ENCODE results near the gene KIF3C. TPM values are rescaled to one million over a fixed set of nuclear protein-coding genes. Genes with fewer than 3 reads are reported as not detected.
"Not testable (repeated sequence)": the region's sequence is repeated elsewhere in the genome, so short reads cannot be mapped to it uniquely, and the experiment has no call there.

The KIF3C gene
- polyA plus RNA-seq, 3 donors = 14.7 to 21.9 (median 17.4) TPM

DNA sequence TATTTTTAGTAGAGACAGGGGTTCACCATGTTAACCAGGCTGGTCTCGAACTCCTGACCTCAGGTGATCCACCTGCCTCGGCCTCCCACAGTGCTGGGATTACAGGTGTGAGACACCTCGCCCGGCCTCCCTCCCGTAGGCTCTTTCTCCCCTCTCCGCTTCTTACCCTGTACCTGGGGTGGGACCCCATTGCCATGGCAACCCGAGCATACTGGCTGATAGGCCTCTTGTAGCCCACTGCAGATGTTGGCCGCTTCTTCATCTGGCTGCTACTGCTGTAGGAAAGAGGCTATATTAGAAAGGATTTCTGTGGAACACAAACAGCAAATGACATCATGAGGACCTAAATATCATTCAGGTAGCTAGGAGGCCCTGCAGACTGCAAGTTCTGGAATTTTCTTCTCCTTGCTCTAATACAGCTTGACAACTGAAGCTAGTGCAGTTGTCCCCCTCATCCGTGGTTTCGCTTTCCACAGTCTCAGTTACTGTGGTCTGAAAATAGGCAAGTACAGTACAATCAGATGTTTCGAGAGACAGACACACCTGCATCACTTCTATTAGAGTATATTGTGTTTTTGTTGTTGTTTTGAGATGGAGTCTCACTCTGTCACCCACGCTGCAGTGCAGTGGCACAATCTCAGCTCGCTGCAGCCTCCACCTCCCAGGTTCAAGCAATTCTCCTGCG is 52.4 kb downstream of the KIF3C start:
- DNase-seq (ENCODE audit: extremely low read depth in 1 of 11, low read depth in 9 of 11, low spot score in 4 of 11) = no peak

DNA sequence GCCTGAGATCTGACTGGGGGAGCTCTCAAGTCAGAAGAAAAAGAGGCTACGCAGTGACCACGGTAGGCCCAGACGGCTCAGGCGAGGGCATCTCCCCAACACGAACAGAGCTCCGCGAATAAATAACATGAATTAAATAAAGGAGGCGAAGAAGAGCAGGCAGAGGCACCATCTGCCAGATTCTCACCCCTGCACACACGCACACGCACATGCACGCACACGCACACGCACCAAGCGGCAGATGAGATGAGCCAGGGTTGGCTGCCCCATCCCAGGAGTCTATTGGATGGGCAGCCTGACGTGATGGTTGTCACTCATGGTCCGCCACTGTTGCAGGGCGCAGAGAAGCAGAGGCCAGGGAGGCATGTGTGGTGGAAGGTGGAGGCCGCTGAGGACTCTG is 53.6 kb downstream of the KIF3C start:
- DNase-seq (ENCODE audit: extremely low read depth in 1 of 11, low read depth in 9 of 11, low spot score in 4 of 11) = no peak

DNA sequence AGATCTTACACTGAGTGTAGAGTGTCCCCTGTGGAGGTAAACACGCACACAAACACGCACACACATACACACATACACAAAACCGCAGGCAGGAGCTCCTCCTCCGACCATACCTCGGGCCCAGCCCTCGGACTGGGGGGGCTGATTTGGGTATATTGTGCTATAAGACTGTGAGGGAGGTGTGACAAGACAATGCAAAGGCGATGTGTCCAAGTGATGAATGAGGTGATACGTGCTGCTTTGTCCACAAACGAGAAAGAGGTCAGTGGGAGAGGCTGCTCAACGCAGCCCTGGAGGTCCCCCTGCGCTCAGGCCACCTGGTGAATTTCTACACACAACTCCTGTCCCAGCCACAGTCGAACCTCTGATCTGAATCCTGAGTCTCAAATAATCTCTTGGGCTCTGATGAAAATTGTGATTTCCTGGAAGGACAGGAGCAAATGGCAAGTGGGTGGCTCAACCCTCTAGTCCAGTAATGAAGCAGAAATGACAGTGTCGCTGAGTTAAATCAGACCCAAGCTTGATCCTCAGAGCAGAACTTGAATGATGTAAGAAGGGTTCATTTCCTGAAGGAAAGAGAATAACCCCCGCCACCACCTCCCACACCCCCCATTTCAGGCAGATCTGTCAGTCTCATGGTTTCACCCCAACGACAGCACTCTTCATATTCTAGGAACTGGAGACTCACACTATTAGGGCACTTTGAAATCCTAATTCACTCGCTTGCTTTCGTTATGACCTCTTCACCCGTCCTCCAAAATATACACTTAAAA is 55.1 kb downstream of the KIF3C start:
- DNase-seq (ENCODE audit: extremely low read depth in 1 of 11, low read depth in 9 of 11, low spot score in 4 of 11) = no peak

DNA sequence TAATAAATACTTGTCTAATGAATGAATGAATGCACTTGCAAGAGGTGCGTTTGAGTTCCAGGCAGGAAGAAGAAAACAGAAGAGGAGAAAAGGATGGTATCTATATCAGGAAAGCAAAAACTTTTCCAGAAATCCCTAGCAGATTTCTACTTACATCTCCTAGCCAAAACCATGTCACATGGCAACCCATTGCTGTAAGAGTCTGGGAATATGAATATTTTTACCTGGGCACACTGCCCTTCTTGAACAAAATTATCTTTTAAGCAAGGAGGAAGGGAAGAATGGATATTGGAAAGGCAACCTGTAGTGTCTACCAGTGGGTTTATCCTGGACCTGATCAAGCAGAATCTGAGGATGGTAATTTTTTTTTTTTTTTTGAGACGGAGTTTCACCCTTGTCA is 59.8 kb downstream of the KIF3C start:
- no peak for DNase-seq (ENCODE audit: extremely low read depth in 1 of 11, low read depth in 9 of 11, low spot score in 4 of 11)

DNA sequence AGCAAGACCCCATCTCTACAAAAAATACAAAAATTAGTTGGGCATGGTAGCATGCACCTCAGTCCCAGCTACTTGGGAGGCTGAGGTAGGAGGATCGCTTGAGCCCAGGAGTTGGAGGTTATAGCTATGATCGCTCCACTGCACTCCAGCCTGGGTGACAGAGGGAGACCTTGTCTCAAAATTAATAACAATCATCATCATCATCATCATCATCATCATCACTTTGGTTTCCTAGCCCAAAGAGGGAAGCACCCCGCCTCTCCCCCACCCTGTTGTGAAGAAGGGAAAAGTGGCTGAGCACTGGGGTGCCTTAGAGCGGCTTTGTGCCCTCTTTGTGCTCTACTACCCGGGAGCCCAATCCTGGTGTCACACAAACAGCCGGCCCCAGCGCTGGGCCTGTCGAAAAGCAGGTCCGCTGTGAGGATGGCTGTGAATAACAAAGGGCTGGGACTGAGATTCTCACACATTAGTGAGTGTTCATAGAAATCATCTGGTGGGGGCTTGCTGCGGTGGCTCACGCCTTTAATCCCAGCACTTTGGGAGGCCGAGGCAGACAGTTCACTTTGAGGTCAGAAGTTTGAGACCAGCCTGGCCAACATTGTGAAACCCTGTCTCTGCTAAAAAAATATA is 61.4 kb downstream of the KIF3C start:
- no peak for DNase-seq (ENCODE audit: extremely low read depth in 1 of 11, low read depth in 9 of 11, low spot score in 4 of 11)

DNA sequence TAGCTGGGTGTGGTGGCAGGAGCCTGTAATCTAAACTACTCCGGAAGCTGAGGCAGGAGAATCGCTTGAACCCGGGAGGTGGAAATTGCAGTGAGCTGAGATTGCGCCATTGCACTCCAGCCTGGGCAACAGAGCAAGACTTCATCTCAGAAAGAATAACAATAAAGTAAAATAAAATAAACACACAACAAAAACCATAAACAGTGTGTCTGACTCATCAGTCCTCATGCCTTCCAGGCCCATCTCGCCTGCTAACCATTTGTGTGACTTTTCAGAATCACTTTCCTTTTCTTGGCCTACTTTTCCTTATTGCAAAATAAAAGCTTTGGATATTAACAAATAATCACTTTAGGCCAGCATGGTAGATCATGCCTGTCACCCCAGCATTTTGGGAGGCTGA is 62.0 kb downstream of the KIF3C start:
- no peak for DNase-seq (ENCODE audit: extremely low read depth in 1 of 11, low read depth in 9 of 11, low spot score in 4 of 11)

DNA sequence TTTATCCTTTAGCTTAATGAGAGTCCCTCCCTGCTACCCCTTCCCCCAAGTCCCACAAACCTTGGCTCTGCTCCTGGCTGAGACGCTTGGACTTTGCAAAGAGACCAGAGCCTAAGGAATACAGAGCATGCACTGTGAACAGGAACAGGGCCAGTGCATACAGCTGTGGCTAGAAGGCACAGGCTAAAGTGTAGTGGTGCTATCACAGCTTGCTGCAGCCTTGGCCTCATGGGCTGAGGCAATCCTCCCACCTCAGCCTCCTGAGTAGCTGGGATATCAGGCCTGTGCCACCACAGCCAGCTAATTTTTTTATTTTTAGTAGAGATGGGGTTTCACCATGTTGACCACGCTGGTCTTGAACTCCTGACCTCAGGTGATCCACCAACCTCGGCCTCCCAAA is 64.5 kb downstream of the KIF3C start:
- DNase-seq (ENCODE audit: extremely low read depth in 1 of 11, low read depth in 9 of 11, low spot score in 4 of 11) = no peak

DNA sequence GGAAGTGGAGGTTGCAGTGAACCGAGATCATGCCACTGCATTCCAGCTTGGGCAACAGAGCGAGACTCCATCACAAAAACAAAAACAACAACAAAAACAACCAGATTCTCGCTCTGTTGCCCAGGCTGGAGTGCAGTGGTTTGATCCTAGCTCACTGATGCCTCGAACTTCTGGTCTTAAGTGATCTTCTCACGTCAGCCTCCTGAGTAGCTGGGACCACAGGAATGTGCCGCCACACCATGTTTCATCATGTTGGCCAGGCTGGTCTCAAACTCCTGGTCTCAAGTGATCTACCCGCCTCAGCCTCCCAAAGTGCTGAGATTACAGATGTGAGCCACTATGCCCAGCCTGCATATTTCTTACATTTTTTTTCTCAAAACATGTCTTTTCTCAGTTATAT is 64.9 kb downstream of the KIF3C start:
- not testable (repeated sequence) for DNase-seq (ENCODE audit: extremely low read depth in 1 of 11, low read depth in 9 of 11, low spot score in 4 of 11)

DNA sequence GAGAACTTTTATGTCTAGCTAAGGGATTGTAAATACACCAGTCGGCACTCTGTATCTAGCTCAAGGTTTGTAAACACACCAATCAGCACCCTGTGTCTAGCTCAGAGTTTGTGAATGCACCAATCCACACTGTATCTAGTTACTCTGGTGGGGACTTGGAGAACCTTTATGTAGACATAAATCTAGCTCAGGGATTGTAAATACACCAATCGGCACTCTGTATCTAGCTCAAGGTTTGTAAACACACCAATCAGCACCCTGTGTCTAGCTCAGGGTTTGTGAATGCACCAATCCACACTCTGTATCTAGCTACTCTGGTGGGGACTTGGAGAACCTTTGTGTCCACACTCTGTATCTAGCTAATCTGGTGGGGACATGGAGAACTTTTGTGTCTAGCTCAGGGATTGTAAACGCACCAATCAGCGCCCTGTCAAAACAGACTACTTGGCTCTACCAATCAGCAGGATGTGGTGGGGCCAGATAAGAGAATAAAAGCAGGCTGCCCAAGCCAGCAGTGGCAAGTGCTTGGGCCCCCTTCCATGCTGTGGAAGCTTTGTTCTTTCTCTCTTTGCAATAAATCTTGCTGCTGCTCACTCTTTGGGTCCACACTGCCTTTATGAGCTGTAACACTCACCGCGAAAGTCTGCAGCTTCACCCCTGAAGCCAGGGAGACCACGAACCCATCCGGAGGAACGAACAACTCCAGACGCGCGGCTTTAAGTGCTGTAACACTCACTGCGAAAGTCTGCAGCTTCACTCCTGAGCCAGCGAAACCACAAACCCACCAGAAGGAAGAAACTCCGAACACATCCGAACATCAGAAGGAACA is 66.1 kb downstream of the KIF3C start:
- not testable (repeated sequence) for DNase-seq (ENCODE audit: extremely low read depth in 1 of 11, low read depth in 9 of 11, low spot score in 4 of 11)

DNA sequence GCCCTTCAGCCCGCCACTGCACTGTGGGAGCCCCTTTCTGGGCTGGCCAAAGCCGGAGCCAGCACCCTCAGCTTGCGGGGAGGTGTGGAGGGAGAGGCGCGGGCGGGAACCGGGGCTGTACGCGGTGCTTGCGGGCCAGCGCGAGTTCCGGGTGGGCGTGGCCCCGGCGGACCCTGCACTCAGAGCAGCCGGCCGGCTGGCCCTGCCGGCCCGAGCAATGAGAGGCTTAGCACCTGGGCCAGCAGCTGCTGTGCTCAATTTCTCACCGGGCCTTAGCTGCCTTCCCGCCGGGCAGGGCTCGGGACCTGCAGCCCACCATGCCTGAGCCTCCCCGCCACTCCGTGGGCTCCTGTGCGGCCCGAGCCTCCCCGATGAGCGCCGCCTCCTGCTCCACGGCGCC is 66.9 kb downstream of the KIF3C start:
- DNase-seq (ENCODE audit: extremely low read depth in 1 of 11, low read depth in 9 of 11, low spot score in 4 of 11) = not testable (repeated sequence)

DNA sequence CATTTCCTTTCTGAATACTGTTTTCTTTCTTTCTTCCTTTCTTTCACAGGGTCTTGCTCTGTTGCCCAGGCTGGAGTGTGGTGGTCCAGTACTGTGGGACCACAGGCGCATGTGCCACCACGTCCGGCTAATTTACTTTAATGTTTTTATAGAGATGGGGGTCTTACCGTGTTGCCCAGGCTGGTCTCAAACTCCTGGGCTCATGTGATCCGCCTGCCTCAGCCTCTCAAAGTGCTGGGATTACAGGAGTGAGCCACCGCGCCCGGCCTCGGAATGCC is 68.7 kb downstream of the KIF3C start:
- not testable (repeated sequence) for DNase-seq (ENCODE audit: extremely low read depth in 1 of 11, low read depth in 9 of 11, low spot score in 4 of 11)

DNA sequence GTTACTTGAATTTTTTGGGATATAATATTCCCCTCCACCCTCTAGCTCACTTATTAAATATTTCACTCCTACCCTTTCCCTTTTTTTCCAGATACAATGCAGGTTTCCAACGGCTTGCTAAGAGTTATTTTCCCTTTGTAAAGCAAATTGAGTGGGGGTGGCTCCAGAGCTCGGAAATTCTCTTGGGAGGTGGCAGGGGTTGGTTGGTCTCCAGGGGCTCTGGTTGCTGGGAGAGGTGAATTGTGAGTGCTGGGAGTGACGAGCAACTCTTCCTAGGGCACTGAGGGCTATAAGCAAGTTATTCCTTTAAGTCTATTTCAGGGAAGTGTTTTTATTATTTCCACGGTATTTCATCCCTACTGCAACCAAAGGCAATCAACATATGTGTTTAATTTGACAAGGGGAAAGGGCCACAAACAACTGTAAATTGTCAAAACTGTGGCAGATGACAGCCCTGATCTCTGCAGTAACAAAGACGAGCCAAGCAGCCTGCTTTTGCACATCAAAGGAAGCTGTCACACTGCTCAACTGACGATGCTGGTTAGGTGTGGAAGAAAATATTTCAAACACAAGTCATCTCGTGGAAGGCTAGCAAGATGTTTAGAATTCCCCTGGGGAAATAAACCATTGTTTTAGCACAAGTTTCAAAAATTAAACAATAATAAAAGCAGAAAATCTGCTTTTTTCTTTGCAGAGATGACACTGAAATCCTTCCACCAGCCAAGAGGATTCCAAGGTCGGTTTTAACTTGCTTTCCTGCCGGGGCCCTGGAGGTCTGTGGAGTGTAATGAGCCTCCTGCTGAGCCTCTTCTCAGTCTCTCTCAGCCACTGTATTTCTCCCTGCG is 69.2 kb downstream of the KIF3C start:
- no peak for DNase-seq (ENCODE audit: extremely low read depth in 1 of 11, low read depth in 9 of 11, low spot score in 4 of 11)

DNA sequence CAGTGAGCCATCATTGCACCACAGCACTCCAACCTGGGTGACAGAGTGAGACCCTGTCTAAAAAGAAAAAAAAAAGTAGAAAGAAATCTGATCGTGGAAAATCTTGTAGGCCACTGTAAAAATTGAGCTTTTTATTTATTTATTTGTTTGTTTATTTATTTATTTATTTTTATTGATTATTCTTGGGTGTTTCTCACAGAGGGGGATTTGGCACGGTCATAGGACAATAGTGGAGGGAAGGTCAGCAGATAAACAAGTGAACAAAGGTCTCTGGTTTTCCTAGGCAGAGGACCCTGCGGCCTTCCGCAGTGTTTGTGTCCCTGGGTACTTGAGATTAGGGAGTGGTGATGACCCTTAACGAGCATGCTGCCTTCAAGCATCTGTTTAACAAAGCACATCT is 72.7 kb downstream of the KIF3C start:
- DNase-seq (ENCODE audit: extremely low read depth in 1 of 11, low read depth in 9 of 11, low spot score in 4 of 11) = not testable (repeated sequence)

DNA sequence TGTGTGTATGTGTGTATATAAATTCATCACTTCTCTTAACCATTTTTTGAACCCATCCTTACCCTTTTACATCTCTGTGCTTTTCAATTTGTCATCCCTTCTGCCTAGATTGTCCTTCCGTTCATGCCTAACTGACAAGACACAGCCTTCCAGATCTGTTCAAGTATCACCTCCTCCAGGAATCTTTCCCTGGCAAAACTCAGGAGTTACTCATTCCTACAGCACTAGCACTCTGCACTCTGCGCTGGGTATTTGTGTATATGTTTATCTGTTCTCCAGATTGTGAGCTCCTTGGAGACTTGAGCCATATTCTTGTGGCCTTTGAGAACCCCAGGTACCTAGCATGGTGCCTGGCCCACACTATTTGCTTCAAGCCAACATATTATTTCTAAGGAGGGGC is 77.2 kb downstream of the KIF3C start:
- DNase-seq (ENCODE audit: extremely low read depth in 1 of 11, low read depth in 9 of 11, low spot score in 4 of 11) = no peak

DNA sequence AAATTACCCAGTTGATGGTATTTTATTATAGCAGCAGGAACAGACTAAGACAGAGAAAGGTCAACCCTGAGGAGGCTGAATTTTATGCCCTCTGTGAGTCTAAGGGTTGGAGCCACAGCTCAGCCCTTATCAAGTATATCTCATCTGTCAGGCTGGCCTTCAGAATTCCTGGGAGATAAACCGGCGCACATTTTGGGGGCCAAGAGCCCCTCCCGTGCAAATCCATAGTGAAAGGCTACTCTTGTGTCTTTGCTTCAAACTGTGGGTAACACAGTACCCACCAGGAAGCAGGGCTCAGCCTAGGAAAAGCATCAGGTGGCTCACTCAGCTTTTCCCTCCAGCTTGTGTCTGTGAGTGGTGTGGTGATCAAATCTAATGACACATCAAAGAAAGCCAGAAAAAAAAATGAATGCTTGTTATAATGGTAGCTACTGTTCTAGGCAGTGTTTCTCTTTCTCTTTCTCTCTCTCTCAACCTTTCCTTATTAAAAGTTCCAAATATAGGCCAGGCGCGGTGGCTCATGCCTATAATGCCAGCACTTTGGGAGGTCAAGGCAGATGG is 79.0 kb downstream of the KIF3C start:
- DNase-seq (ENCODE audit: extremely low read depth in 1 of 11, low read depth in 9 of 11, low spot score in 4 of 11) = no peak

DNA sequence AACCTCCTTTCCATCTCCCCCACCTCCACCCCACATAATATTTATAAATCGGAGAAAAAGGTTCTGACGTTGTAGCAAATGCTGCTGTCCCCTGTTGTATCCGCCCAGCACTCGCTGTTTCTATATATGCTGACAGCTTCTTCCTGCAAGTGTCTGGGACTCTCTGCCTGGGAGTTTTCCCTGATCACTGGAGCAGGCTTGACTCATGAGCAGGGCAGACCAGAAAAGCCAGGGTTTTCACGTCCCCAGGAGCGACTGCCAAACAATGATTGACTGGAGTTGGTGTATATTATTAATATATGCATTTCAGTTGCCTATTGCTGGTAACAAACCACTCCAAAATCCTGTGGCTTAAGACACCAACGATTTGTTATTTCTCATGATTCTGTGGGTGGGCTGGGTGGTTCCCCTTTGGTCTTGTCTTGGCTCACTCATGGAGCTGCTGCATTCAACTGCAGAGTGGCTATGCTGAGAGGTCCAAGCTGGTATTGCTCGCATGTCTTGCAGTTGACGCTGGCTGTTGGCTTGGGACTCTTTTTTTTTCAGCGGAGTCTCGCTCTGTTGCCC is 82.8 kb downstream of the KIF3C start:
- DNase-seq (ENCODE audit: extremely low read depth in 1 of 11, low read depth in 9 of 11, low spot score in 4 of 11) = no peak

DNA sequence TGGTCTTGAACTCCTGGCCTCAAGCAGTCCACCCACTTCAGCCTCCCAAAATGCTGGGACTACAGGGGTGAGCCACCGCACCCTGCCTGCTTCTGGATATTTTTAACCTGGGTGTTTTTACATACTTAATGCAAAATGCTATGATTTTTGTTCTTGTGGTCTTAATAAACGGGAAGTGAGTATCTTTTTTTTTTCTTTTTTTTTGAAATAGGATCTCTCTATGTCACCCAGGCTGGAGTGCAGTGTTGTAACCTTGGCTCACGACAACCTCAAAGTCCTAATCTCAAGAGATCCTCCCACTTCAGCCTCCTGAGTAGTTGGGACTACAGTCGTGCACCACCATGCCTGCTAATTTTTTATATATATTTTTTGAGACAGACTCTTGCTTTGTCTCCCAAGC is 84.8 kb downstream of the KIF3C start:
- DNase-seq (ENCODE audit: extremely low read depth in 1 of 11, low read depth in 9 of 11, low spot score in 4 of 11) = no peak

DNA sequence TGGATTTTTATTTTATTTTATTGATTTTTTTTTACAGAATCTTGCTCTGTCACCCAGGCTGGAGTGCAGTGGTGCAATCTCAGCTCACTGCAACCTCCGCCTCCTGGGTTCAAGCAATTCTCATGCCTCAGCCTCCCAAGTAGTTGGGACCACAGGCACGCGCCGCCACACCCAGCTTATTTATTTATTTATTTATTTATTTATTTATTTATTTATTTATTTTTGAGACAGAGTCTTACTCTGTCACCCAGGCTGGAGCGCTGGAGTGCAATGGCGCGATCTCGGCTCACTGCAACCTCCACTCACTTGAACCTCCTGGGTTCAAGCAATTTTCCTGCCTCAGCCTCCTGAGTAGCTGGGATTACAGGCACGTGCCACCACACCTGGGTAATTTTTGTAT is 86.0 kb downstream of the KIF3C start:
- DNase-seq (ENCODE audit: extremely low read depth in 1 of 11, low read depth in 9 of 11, low spot score in 4 of 11) = not testable (repeated sequence)

All from renal cortex interstitium (tissue), 11 donors.